GM21619 (cell line): ENCODE results near the gene ALDH16A1.

Experiments used
- ATAC-seq: cut with Tn5 transposase; IDR thresholded peaks from one replicate; pipeline ENCODE4 v1.9.1; 2021; ENCODE audit not compliant: unreplicated experiment

Gene ALDH16A1

DNA sequence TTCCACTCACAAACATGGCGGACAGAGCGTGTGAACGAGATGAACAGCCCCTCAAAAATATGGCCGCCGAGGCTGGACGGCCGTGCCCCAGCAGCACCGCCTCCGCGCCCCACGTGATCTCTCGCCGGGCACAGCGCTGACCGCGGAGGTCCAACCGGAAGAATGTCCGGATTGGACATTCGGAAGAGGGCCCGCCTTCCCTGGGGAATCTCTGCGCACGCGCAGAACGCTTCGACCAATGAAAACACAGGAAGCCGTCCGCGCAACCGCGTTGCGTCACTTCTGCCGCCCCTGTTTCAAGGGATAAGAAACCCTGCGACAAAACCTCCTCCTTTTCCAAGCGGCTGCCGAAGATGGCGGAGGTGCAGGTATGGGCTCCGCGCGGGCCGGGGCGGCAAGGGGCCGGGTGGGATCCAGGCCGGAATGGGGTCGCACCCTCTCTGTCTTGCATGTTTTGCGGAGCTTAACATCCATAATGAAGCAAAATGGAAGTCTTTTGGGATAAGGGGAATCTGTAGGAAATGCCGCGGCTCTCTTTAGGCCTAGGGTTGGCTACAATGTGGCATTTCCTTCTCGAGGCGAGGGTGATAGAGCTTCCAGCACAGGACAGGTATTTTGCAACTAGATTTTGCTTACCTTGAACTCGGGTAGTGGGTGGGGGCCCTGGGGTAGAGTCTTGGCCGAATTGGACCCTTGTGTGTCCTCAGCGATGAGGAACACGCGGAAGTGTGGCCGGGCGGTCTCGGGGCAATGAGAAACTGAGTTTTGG lies 34.4 kb downstream of the ALDH16A1 start, which contains the start of gene RPL13A:
TSS of gene RPL13A (plus strand) at position 332 of the 769 bp plus-strand sequence. CDS start at position 354, 22 bp downstream.
- peak; percentile 84 for ATAC-seq

DNA sequence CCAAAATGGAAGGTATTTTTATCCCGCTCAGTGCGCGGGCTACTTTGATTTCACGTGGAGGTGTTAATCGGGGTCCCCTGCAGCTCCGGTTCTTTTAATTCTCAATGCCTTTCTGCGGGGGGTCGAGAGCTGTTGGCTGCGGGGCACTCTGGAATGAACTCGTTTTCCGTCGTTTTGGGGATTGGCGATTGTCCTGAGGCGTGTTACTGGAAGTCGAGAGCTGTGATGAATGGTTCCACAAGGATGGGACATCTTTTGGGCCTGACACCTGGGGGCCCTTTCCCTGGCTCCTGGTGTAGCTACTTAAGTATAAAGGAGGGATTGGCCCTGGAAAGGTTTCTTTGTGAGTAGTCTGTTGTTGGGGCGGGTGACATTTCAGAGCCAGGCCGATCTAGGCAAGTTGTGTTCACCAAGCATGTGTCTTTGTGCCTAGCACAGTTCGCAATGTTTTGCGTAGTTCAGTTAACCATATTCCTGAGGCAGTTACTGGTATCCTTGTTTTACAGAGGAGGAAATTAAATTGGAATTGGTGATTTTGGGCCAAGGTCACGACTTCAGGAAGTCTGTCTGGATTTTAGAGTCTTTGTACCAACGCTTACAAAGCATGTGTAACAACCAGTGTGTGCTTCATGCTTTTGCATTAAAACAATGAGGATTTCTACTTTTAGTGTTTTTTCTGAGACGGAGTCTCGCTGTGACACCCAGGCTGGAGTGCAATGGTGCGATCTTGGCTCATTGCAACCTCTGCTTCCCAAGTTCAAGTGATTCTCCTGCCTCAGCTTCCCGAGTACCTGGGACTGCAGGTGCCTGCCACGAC lies 35.2 kb downstream of the ALDH16A1 start:
- ATAC-seq: no peak

DNA sequence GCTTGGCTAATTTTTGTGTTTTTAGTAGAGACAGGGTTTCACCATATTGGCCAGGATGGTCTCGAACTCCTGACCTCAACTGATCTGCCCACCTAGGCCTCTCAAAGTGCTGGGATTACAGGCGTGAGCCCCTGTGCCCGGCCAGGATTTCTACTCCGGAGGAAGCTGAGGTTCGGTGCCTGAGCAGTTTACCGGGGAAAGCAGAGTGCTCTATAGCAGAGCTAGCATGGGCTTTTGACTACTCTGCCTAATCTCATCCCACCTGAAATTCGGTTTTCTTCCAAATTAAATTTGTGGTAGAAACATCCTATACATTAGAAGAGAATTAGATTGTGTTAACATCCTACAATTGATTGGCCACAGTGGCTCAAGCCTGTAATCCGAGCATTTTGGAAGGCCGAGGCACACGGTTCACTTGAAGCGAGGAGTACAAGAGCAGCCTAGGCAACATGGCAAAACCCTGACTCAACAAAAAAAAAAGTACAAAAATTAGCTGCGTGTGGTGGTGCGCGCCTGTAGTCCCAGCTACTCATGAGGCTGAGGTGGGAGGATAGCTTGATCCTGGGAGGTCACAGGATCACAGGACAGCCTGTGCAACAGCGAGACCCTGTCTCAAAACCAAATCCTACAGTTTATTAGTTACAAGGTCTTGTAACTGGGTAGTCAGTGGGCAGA lies 36.0 kb downstream of the ALDH16A1 start:
- no peak for ATAC-seq

DNA sequence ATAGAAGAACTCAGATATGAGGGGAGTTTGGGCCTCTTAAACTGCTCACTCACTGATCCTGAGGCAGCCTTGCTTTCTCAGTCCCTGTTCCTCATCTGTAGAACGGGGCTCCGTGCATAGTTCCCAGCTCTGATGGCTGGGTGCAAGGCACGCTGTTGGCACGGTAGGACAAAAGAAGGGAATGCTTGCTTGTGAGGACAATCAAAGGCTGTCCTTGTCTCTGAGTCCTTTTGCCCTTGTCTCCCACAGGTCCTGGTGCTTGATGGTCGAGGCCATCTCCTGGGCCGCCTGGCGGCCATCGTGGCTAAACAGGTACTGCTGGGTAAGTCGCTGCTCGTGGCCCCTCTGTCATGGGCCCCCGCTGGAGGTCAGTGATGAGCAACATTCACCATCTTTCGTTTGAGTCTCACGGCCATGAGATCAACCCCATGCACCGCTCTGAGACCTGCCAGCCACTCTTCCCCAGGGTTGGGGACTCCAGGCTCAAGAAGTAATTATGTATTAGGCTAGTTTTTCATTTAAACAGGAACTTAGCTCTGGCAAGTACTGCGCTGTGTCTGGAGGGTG lies 36.7 kb downstream of the ALDH16A1 start:
- no peak for ATAC-seq

DNA sequence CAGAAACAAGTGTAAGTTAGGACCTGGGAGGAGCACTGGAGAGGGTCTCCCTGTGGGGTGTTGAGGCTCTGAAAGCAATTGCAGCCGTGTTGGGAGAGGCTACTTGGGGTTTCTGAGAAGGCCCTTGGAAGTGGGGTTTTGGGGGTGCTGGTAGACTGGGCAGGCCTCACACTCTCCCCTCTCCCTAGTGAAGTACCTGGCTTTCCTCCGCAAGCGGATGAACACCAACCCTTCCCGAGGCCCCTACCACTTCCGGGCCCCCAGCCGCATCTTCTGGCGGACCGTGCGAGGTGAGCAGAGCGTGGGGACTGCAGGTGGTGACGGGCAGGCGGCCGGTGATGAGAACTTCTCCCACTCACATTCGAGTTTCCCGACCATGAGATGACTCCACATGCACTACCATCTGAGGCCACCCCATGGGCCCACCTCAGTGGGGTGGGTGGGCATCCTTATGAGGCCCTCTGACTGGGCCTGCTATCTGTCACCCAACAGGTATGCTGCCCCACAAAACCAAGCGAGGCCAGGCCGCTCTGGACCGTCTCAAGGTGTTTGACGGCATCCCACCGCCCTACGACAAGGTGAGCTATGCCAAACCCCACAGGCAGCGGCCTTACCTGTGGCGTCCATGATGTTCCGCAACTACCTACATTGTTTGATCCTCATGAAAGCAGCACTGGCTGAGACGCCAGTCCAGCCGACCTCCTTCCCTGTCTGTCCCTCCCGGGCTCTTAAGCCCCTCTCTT lies 37.4 kb downstream of the ALDH16A1 start:
- no peak for ATAC-seq

DNA sequence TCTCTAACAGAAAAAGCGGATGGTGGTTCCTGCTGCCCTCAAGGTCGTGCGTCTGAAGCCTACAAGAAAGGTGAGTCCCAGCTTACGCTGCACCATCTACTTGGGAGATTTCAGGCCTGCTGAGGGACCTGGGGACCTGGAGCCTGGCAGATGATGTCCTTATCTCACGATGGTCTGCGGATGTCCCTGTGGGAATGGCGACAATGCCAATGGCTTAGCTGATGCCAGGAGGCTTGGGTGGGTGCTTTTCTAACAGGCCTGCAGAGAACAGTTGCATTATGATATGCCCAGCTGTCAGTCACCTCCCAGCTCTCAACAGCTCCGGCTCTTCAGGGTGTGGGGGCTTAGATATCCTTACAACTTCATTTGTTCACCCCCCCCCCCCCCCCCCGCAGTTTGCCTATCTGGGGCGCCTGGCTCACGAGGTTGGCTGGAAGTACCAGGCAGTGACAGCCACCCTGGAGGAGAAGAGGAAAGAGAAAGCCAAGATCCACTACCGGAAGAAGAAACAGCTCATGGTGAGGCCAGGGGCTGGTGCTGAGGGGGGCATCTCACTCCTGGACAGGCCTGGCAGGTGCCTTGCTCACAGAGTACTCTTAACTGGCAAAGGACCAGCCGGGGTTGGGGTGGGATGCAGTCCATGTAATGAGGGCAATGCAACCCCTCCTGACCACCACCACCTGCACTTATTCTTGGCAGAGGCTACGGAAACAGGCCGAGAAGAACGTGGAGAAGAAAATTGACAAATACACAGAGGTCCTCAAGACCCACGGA lies 38.2 kb downstream of the ALDH16A1 start:
- ATAC-seq: no peak

DNA sequence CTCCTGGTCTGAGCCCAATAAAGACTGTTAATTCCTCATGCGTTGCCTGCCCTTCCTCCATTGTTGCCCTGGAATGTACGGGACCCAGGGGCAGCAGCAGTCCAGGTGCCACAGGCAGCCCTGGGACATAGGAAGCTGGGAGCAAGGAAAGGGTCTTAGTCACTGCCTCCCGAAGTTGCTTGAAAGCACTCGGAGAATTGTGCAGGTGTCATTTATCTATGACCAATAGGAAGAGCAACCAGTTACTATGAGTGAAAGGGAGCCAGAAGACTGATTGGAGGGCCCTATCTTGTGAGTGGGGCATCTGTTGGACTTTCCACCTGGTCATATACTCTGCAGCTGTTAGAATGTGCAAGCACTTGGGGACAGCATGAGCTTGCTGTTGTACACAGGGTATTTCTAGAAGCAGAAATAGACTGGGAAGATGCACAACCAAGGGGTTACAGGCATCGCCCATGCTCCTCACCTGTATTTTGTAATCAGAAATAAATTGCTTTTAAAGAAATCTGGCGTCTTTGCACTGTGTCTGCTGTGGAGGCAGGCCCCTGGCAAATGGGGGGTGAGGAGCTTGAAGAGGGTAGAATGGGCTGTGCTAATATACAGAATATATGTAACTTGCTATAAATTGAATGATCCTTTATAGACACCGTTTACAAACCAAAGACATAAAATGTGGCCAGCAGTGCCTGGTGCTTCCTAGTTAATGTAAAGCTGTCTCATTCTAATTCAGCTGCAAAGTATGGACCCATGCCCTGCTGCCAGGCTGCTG lies 39.0 kb downstream of the ALDH16A1 start:
- no peak for ATAC-seq

DNA sequence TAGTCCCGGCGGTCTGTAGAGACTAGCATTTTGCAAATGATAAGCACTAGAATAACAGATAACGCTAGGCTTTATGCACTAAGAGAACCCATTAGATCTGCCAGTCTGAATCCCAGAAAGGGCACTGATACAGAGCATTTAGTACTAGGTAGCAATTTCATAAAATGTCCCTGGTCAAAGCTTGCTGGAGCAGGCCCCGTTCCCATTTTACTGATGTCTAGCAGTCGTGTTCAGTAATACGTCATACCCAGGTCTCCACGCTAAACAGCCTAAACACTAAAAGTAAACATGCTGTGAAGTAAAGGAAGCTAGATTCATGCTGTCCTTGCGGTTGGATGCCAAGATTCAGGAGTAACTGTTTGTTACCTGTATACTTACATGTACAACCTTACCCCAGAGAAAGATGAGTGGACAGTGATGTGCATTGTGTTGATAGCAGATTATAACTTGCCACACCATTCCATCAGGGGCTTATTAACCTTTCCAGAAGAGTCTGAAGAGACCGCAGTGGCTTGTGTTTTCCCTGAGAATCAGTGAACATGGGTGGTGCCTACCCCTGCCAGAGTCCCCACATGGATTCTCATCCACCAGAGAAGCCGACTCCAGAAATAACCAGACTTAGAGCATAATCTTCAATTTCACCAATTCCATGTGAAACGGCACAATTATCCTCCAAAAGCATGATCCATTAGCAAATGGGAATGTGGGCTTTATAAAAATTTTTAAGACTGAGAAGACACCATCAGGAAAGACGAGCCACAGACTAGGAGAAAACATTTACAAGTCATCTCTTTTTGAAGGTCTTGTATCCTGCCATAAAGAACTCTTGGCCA lies 39.8 kb downstream of the ALDH16A1 start:
- no peak for ATAC-seq

DNA sequence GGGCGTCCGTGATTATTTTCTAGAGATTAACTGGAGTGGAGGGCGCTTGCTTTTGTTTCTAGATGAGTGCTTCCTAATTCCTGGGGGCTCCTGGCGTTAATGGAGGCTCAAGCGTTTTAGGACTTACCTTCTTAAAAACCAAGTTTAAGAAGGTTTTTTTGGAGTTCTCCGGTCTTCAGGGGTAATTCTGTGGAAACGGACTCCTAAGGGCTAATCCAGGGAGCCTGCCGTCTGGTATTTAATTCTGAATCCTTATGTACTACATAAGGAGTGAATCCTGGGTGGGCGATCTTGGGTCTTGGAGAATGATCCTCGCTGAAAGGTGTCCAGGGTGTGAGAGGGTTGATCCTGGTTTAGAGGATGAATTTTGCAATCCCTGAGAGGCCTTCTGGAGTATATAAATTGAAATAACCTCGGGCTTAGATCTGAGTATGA lies 43.6 kb downstream of the ALDH16A1 start:
- no peak for ATAC-seq

DNA sequence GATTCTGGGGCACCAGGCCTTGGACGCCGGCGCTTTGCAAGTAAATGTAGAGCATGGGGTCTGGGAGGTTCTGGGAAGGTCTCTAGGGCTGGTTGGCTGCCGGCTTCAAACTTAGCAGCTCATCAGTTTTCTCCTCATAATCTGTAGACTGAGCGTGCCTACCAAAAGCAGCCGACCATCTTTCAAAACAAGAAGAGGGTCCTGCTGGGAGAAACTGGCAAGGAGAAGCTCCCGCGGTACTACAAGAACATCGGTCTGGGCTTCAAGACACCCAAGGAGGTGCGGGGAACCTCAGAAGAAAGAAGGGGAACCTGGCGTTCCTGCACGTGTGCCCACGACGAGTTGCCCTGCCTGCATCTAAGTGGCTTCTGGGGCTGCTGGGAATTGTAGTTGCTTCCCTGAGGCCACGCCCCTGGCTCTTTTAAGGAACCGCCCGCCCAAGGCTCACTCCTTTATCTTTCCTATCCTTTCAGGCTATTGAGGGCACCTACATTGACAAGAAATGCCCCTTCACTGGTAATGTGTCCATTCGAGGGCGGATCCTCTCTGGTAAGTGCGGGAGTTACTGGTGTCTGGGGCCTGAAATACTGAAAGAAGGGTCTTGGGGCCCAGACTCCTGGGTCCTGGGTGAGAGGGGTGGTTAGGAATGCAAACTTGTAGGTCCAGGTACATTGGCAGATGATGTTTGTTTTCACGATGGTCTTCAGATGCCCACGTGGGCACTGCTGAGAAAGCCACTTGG lies 44.2 kb downstream of the ALDH16A1 start:
- no peak for ATAC-seq

DNA sequence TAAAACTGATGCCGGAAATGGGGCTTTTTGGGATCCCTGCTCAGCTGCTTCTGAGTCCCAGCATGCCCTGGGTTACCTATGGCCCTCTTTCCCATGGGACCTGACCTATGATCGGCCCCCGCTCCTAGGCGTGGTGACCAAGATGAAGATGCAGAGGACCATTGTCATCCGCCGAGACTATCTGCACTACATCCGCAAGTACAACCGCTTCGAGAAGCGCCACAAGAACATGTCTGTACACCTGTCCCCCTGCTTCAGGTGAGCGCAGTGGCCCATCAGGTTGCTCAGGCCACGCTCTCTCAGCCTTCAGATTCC lies 44.7 kb downstream of the ALDH16A1 start:
- ATAC-seq: no peak

DNA sequence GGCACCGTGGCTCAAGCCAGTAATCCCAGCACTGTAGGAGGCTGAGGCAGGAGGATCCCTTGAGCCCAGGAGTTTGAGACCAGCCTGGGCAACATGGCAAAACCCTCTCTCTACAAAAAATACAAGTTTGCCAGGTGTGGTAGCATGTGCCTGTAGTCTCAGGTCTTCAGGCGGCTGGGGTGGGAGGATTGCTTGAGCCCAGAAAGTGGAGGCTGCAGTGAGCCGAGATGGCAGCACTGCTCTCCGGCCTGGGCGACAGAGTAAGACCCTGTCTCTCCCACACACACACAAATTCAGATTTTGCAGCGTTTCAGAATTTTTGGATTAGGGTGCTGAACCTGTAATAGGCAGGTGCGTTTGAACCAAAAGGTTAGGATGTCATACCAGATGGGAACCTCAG lies 45.5 kb downstream of the ALDH16A1 start:
- no peak for ATAC-seq

DNA sequence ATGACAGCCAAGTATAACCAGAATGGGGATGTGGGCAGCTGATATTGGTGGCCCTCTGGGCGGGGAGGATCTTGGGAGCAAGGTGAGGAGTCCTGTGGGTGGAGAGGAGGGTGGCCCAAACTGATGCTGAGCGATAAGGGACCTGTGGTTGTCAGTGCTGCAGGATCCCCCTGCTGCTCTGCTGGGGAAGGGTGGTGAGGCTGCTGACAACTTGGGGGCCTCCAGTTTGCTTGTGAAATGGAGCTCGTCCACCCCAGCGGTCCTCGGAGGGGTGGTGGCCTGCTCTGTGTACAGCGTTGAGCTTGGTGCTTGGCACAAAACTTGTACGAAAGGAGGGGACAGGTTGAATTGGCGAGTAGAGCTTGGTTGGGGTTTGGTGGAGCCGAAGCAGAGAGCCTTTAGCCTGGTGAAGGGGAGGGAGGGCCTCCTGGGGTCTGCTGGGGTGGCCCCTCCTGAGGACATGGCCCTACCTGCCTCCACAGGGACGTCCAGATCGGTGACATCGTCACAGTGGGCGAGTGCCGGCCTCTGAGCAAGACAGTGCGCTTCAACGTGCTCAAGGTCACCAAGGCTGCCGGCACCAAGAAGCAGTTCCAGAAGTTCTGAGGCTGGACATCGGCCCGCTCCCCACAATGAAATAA lies 46.1 kb downstream of the ALDH16A1 start:
- ATAC-seq: no peak

DNA sequence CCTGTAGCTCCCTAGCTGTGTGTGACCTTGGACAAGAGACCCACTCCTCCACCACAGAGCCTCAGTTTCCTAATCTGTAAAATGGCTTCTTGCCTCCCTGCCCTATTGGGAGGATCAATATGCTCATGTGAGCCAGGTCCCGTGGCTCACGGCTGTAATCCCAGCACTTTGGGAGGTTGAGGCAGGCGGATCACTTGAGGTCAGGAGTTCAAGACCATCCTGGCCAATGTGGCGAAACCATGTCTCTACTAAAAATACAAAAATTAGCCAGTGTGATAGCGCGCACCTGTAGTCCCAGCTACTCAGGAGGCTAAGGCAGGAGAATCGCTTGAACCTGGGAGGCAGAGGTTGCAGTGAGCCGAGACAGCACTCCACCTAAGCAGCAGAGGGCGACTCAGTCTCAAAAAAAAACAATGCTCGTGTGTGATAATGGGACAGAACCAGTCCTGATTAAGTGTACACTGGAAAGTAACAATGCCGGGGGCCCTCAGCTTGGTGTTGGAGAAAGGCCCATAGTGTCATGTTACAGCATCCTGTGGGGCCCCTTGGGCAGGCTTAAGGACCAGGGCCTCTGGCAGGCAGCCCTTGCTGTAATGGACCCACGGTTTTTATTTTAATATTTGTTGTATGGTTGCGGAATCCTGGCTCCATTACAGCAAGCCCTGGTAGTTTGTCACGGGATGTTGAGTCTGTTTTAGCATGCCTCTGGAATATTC lies 50.0 kb downstream of the ALDH16A1 start:
- ATAC-seq: no peak

DNA sequence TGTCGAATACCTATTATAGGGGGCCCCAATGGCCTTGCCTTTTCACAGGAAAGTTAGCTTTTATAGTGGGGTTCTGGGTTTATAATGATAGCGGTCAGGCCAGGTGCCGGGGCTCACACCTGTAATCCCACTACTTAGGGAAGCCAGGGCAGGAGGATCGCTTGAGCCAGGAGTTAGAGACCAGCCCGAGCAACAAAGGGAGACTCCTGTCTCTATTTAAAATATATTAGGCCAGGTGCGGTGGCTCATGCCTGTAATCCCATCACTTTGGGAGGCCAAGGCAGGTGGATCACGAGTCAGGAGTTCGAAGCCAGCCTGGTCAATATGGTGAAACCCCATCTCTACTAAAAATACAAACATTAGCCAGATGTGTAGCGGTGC lies 50.5 kb downstream of the ALDH16A1 start:
- no peak for ATAC-seq

DNA sequence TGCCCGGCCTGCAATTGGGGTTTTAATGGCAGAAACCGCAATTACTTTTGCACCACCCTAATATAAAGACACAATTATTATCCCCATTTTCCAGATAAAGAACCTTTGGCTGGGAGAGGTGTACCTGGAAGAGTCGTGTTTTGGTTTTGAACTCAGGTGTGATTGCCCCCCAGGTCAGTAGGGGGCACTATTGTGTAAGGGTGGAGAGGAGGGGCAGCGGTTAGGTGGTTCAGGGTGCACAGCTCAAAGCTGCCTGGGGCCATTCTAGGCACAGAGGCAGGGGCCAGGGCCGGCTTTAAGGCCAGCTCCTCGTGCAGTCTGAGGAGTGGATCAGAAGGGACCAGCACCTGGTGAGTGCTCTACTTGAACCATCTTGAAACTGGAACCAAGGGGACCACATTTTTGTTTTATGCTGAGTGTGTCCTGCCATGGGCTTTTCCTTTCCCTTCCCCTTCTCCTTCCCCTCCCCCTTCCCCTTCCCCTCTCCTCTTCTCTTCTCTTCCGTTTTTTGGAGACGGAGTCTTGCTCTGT lies 53.6 kb downstream of the ALDH16A1 start:
- ATAC-seq: no peak
